CD14-positive monocyte (primary cell): ENCODE data around the gene DIRAS1. TPM values are rescaled to one million over a fixed set of nuclear protein-coding genes. Genes with fewer than 3 reads are reported as not detected.

ENCODE experiments used
- DNase-seq, 3 donors: peaks; one replicate each; pipeline ENCODE4 v3.0.0-alpha.2; 2011 to 2022
- H2AFZ ChIP-seq: 2 replicates; pipeline ENCODE4 v1.6.0; 2012; ENCODE audit warnings: mild to moderate bottlenecking, low read depth, low read length, inconsistent platforms; ENCODE audit not compliant: insufficient read depth, poor library complexity, severe bottlenecking
- H3K27ac ChIP-seq, 2 donors: 1 replicate in 1 of 2; 2 replicates in 1 of 2; pipeline ENCODE4 v1.5.1; 2012 to 2013; ENCODE audit warnings: low read length in 2 of 2, control low read depth in 1 of 2, inconsistent platforms in 1 of 2, low read depth in 1 of 2, mild to moderate bottlenecking in 1 of 2
- H3K27me3 ChIP-seq, 2 donors: one replicate each; pipeline versions ENCODE4 v1.6.0 to v1.6.1; 2011 to 2013; ENCODE audit warnings: low read length in 2 of 2; ENCODE audit not compliant: control insufficient read depth in 2 of 2, insufficient read depth in 2 of 2
- H3K36me3 ChIP-seq, 2 donors: replicated peaks in 1 of 2; 1 replicate in 1 of 2; 2 replicates in 1 of 2; pipeline versions ENCODE4 v1.5.1 to v1.6.1; 2012 to 2013; ENCODE audit warnings: low read length in 2 of 2, control low read depth in 1 of 2, inconsistent platforms in 1 of 2, mild to moderate bottlenecking in 1 of 2; ENCODE audit not compliant: insufficient read depth in 2 of 2, control insufficient read depth in 1 of 2
- H3K4me1 ChIP-seq, 2 donors: 1 replicate in 1 of 2; 2 replicates in 1 of 2; pipeline versions ENCODE4 v1.5.1 to v1.6.1; 2012 to 2013; ENCODE audit warnings: low read length in 2 of 2, control low read depth in 1 of 2, inconsistent platforms in 1 of 2, mild to moderate bottlenecking in 1 of 2, moderate library complexity in 1 of 2; ENCODE audit not compliant: insufficient read depth in 2 of 2, control insufficient read depth in 1 of 2
- H3K4me2 ChIP-seq: replicated peaks from 2 replicates; pipeline ENCODE3; 2012; ENCODE audit warnings: low read length, moderate library complexity, mild to moderate bottlenecking; ENCODE audit not compliant: poor library complexity, severe bottlenecking; ENCODE audit errors: extremely low read depth
- H3K4me3 ChIP-seq, 3 experiments: fragments of 200-600 bp in 1 of 3; sonication (generic) in 1 of 3; replicated peaks in 1 of 3; 1 replicate in 2 of 3; 2 replicates in 1 of 3; pipeline ENCODE4 v1.5.1; 2011 to 2013; ENCODE audit warnings: low read length in 3 of 3, mild to moderate bottlenecking in 3 of 3, control low read depth in 2 of 3, low read depth in 2 of 3, inconsistent platforms in 1 of 3, moderate library complexity in 1 of 3
- H3K79me2 ChIP-seq: 2 replicates; pipeline ENCODE4 v1.6.0; 2012; ENCODE audit warnings: mild to moderate bottlenecking, control low read depth, inconsistent platforms, low read length, moderate library complexity; ENCODE audit not compliant: insufficient read depth
- H3K9ac ChIP-seq: 2 replicates; pipeline ENCODE4 v1.6.0; 2017; ENCODE audit warnings: low read length, mild to moderate bottlenecking; ENCODE audit not compliant: insufficient read depth, poor library complexity, severe bottlenecking
- H3K9me3 ChIP-seq, 2 donors: replicated peaks in 1 of 2; 1 replicate in 1 of 2; 2 replicates in 1 of 2; pipeline versions ENCODE4 v1.5.1 to v1.6.1; 2012 to 2013; ENCODE audit warnings: low read length in 2 of 2, control low read depth in 1 of 2; ENCODE audit not compliant: control insufficient read depth in 1 of 2, insufficient read depth in 1 of 2
- H4K20me1 ChIP-seq: 2 replicates; pipeline ENCODE4 v1.6.0; 2012; ENCODE audit warnings: mild to moderate bottlenecking, low read length, control low read depth, moderate library complexity; ENCODE audit not compliant: insufficient read depth
- H3K27ac Mint-ChIP-seq, 7 donors: one replicate each; pipeline ENCODE4 v1.8.0; 2020; ENCODE audit warnings: mild to moderate bottlenecking in 7 of 7, mixed read lengths in 7 of 7, moderate library complexity in 6 of 7, inconsistent platforms in 2 of 7
- H3K27me3 Mint-ChIP-seq, 3 donors: one replicate each; pipeline ENCODE4 v1.8.0; 2021 to 2022; ENCODE audit warnings: low read depth in 3 of 3, mild to moderate bottlenecking in 3 of 3, mixed read lengths in 3 of 3, moderate library complexity in 3 of 3, inconsistent platforms in 1 of 3
- H3K36me3 Mint-ChIP-seq, 2 donors: one replicate each; pipeline ENCODE4 v1.8.0; 2020; ENCODE audit warnings: mixed read lengths in 2 of 2, inconsistent platforms in 1 of 2, mild to moderate bottlenecking in 1 of 2
- H3K4me1 Mint-ChIP-seq: one replicate; pipeline ENCODE4 v1.8.0; 2020; ENCODE audit warnings: mild to moderate bottlenecking, mixed read lengths
- H3K4me3 Mint-ChIP-seq, 2 donors: one replicate each; pipeline ENCODE4 v1.8.0; 2020; ENCODE audit warnings: mild to moderate bottlenecking in 2 of 2, mixed read lengths in 2 of 2, moderate library complexity in 1 of 2
- H3K9me3 Mint-ChIP-seq, 7 donors: one replicate each; pipeline ENCODE4 v1.8.0; 2020 to 2022; ENCODE audit warnings: mixed read lengths in 7 of 7, mild to moderate bottlenecking in 6 of 7, moderate library complexity in 6 of 7, inconsistent platforms in 2 of 7
- WGBS: methylation state at CpG from one replicate; pipeline ENCODE4 v1.1.5; 2013; ENCODE audit warnings: missing lambda C conversion rate; ENCODE audit not compliant: insufficient coverage; 5-methylcytosine and 5-hydroxymethylcytosine counted together
- intact Hi-C, 2 donors: fragments of 100-400 bp; cut with micrococcal nuclease; formaldehyde crosslinking; loops; one replicate each; pipeline versions ENCODE4 v1.15.0 to v1.15.1; 2023
- polyA plus RNA-seq, 3 donors: library from polyadenylated mRNA; depleted of rRNA in 1 of 3; unstranded in 2 of 3; stranded (reverse) in 1 of 3; fragments of 300-500 nt in 2 of 3; fragments of >200 nt in 1 of 3; fragmentation: Illumina TruSeq in 2 of 3; gene quantifications; 1 replicate in 2 of 3; 2 replicates in 1 of 3; pipeline ENCODE4 v1.2.3, GENCODE V29; 2012 to 2021
- TF ChIP-seq, protein P1 (sequence below): fragments of 200-600 bp; IDR thresholded peaks from one replicate; pipeline ENCODE4 v1.8.0; 2022; ENCODE audit warnings: antibody characterized with exemption, mild to moderate bottlenecking

Gene DIRAS1
- polyA plus RNA-seq, 3 donors, result 0.04 TPM; not detected in 2

GRCh38 chr19:2731181-2731995, 10.2 kb upstream of the DIRAS1 start:
- Histone ChIP-seq H3K27me3 (peaks cover 0 to 13% of the 10 kb centered on the region in 2 donors), H3K4me2 (no peak overlapping the region), H4K20me1 (no peaks in the 10 kb centered on the region), H3K9me3 (no peaks in the 10 kb centered on the region), H3K36me3 (peaks cover 21 to 47% of the 10 kb centered on the region in 2 donors), H3K4me3 (no peak overlapping the region), H3K27ac (no peak overlapping the region), H3K79me2 (peaks cover 5% of the 10 kb centered on the region), H2AFZ (no peak overlapping the region), H3K9ac (no peak overlapping the region), H3K4me1 (no peaks in the 10 kb centered on the region)
- peaks cover 0 to 4% (median 0%) of the 10 kb centered on the region in 7 donors for H3K9me3 Mint-ChIP-seq
- H3K36me3 Mint-ChIP-seq, result peaks cover 29 to 43% of the 10 kb centered on the region in 2 donors
- TF ChIP-seq, protein P1, sequence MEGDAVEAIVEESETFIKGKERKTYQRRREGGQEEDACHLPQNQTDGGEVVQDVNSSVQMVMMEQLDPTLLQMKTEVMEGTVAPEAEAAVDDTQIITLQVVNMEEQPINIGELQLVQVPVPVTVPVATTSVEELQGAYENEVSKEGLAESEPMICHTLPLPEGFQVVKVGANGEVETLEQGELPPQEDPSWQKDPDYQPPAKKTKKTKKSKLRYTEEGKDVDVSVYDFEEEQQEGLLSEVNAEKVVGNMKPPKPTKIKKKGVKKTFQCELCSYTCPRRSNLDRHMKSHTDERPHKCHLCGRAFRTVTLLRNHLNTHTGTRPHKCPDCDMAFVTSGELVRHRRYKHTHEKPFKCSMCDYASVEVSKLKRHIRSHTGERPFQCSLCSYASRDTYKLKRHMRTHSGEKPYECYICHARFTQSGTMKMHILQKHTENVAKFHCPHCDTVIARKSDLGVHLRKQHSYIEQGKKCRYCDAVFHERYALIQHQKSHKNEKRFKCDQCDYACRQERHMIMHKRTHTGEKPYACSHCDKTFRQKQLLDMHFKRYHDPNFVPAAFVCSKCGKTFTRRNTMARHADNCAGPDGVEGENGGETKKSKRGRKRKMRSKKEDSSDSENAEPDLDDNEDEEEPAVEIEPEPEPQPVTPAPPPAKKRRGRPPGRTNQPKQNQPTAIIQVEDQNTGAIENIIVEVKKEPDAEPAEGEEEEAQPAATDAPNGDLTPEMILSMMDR, result no peak
- intact Hi-C loops, result no loop called here
- peaks cover 17 to 22% (median 20%) of the 10 kb centered on the region in 3 donors for H3K27me3 Mint-ChIP-seq
- H3K4me1 Mint-ChIP-seq, result no peaks in the 10 kb centered on the region
- 93% methylated on average over 36 of the region's 41 CpGs for WGBS
- DNase-seq, result no peak
- no peak overlapping the region for H3K4me3 Mint-ChIP-seq
- no peak overlapping the region for H3K27ac Mint-ChIP-seq

GRCh38 chr19:2729943-2730818, 9.0 kb upstream of the DIRAS1 start:
- Histone ChIP-seq H3K4me1 (no peaks in the 10 kb centered on the region), H3K9ac (no peak overlapping the region), H3K27me3 (peaks cover 0 to 15% of the 10 kb centered on the region in 2 donors), H4K20me1 (no peaks in the 10 kb centered on the region), H3K4me3 (no peak overlapping the region), H3K36me3 (peaks cover 12 to 35% of the 10 kb centered on the region in 2 donors), H3K4me2 (no peak overlapping the region), H3K9me3 (no peaks in the 10 kb centered on the region), H3K27ac (no peak overlapping the region), H2AFZ (no peak overlapping the region), H3K79me2 (no peaks in the 10 kb centered on the region)
- no peak overlapping the region for H3K4me3 Mint-ChIP-seq
- H3K27me3 Mint-ChIP-seq, result peaks cover 22 to 32% (median 27%) of the 10 kb centered on the region in 3 donors
- intact Hi-C loops, result no loop called here
- no peak overlapping the region for H3K27ac Mint-ChIP-seq
- no peak for DNase-seq
- WGBS, result 97% methylated on average over 17 of the region's 26 CpGs
- H3K4me1 Mint-ChIP-seq, result no peaks in the 10 kb centered on the region
- H3K9me3 Mint-ChIP-seq, result peaks cover 0 to 4% (median 0%) of the 10 kb centered on the region in 7 donors
- TF ChIP-seq, protein P1, result no peak
- peaks cover 17 to 31% of the 10 kb centered on the region in 2 donors for H3K36me3 Mint-ChIP-seq
